Endothelial cell of umbilical vein (primary cell): ENCODE data around the gene RASGEF1C.

Source experiments
- CTCF ChIP-seq, 2 donors: IDR thresholded peaks; 1 replicate in 1 of 2; 2 replicates in 1 of 2; pipeline ENCODE4 v1.5.1; 2011; ENCODE audit warnings: low read length in 2 of 2, mild to moderate bottlenecking in 2 of 2, moderate library complexity in 2 of 2, control low read depth in 1 of 2, inconsistent platforms in 1 of 2, low read depth in 1 of 2; ENCODE audit not compliant: insufficient read depth in 1 of 2; ENCODE audit errors: extremely low read depth in 1 of 2
- EZH2 ChIP-seq: IDR thresholded peaks from 2 replicates; pipeline ENCODE4 v1.6.1; 2012; ENCODE audit warnings: borderline replicate concordance, low read depth, mild to moderate bottlenecking, moderate library complexity, low read length, inconsistent platforms; ENCODE audit not compliant: severe bottlenecking
- FOS ChIP-seq: IDR thresholded peaks from 2 replicates; pipeline ENCODE4 v1.6.1; 2011; ENCODE audit warnings: mild to moderate bottlenecking, low read length, moderate library complexity, borderline replicate concordance; ENCODE audit not compliant: insufficient read depth
- JUN ChIP-seq: IDR thresholded peaks from 2 replicates; pipeline ENCODE4 v1.6.1; 2011; ENCODE audit warnings: borderline replicate concordance, low read depth; ENCODE audit not compliant: insufficient read length, insufficient read depth
- MAX ChIP-seq: IDR thresholded peaks from 2 replicates; pipeline ENCODE4 v1.6.1; 2011; ENCODE audit not compliant: insufficient read depth, insufficient read length
- POLR2A ChIP-seq: IDR thresholded peaks from 2 replicates; pipeline ENCODE4 v1.6.1; 2012; ENCODE audit warnings: low read depth, mild to moderate bottlenecking, control low read depth, low read length
- POLR2AphosphoS5 ChIP-seq: IDR thresholded peaks from 2 replicates; pipeline ENCODE4 v1.6.1; 2012; ENCODE audit warnings: low read depth, mild to moderate bottlenecking, control low read depth, low read length, moderate library complexity; ENCODE audit not compliant: insufficient read depth

- TF ChIP-seq EZH2 = no peak
- TF ChIP-seq CTCF (IDR thresholded peaks at IDR 0.05; ENCODE audit: extremely low read depth in 1 of 2, insufficient read depth in 1 of 2, low read depth in 1 of 2, low read length in 2 of 2) = no peak
- no peak for TF ChIP-seq FOS
- TF ChIP-seq POLR2A = no peak
- no peak for TF ChIP-seq POLR2AphosphoS5
- TF ChIP-seq MAX = no peak
- TF ChIP-seq JUN = no peak
These were observed 34.0 kb downstream of the RASGEF1C start for GRCh38 chr5:180175015-180175431.
